Right lobe of liver (tissue), 4 donors: Measurements from ENCODE around the gene NUP43.

ENCODE experiments used
- POLR2A ChIP-seq: fragments of 450-650 bp; IDR thresholded peaks from one replicate; pipeline ENCODE4 v1.6.1; 2017; ENCODE audit warnings: antibody characterized with exemption, mild to moderate bottlenecking
- TF ChIP-seq, protein P1 (sequence below), 4 donors: fragments of 200-600 bp in 3 of 4; fragments of 450-650 bp in 1 of 4; IDR thresholded peaks; one replicate each; pipeline versions ENCODE4 v1.5.1 to v1.8.0; 2016 to 2022; ENCODE audit warnings: antibody characterized with exemption in 4 of 4, mild to moderate bottlenecking in 2 of 4
- donor health status: DM: no; HTN: no; CAD: no.
- donor health status: DM: no; HTN: no; CAD: no.
- donor health status: DM: no; HTN: yes; CAD: no.

- TF ChIP-seq, protein P1, sequence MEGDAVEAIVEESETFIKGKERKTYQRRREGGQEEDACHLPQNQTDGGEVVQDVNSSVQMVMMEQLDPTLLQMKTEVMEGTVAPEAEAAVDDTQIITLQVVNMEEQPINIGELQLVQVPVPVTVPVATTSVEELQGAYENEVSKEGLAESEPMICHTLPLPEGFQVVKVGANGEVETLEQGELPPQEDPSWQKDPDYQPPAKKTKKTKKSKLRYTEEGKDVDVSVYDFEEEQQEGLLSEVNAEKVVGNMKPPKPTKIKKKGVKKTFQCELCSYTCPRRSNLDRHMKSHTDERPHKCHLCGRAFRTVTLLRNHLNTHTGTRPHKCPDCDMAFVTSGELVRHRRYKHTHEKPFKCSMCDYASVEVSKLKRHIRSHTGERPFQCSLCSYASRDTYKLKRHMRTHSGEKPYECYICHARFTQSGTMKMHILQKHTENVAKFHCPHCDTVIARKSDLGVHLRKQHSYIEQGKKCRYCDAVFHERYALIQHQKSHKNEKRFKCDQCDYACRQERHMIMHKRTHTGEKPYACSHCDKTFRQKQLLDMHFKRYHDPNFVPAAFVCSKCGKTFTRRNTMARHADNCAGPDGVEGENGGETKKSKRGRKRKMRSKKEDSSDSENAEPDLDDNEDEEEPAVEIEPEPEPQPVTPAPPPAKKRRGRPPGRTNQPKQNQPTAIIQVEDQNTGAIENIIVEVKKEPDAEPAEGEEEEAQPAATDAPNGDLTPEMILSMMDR (IDR thresholded peaks at IDR 0.05), result no peak
- TF ChIP-seq POLR2A, result no peak
Measured at GRCh38 chr6:149783551-149783950, 37.2 kb upstream of the NUP43 start.
